ENCODE measurements around the gene SRF.

Gene SRF

DNA sequence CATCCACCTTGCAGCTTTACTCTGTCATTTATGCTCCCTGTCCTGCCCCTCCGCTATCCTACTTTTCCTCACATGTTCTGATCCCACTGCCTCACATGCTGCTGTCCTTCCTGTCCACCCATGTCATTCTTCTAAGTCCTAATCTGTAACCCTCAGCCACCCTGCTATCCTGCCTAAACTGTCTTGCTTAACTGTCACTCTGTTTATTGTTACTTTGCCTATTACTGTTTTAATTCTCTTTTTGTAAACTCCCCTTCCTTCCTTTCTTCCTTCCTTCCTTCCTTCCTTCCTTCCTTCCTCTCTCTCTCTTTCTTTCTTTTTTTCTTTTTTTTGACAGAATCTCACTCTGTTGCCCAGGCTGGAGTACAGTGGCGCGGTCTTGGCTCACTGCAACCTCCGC lies 12.4 kb downstream of the SRF start:
- DNase-seq (ENCODE audit: low spot score), result no peak

DNA sequence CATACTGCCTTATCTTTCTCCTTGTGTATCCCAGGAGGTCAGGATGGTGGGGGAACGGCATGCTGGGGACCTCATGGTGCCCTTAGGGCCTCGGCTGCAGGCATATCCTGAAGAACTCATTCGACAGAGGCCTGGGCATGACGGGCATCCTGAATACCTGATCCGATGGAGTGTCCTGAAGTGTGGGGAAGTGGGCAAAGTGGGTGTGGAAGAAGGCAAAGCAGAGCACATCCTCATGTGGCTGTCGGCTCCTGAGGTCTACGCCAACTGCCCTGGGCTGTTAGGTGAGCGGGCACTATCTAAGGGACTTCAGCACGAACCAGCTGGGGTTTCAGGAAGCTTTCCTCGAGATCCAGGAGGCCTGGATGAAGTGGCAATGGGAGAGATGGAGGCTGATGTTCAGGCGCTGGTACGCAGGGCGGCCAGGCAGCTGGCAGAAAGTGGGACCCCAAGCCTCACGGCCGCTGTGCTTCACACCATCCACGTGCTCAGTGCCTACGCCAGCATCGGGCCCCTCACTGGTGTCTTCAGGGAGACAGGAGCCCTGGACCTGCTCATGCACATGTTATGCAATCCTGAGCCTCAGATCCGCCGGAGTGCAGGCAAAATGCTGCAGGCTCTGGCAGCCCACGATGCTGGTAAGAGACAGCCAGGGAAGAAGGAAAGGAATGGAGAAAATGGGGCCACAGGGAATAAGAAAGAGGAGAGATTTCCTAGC lies 13.4 kb downstream of the SRF start:
- no peak for DNase-seq (ENCODE audit: low spot score)

DNA sequence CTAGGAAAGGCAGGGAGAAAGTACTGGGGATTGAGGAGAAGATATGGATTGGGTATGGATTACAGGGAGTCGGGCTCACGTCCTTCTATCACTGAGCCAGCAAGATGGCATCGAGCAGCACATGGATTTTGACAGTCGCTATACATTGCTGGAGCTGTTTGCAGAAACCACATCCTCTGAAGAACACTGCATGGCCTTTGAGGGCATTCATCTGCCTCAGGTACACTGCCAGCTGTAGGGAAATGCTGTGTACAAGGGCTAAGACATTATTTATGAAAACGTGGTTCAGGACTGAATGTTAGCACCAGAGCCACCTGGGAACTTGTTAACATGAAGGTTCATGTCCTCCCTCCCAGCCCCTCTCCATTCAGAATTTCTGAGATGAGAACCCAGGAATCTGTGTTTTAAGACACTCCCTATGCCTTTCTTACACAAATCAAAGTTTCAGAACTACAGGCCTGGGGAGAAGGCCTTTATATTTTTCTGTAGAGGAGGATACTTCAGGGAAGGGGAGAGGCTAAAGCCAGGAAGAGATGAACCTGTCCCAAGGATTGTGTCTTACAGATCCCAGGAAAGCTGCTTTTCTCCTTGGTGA lies 14.4 kb downstream of the SRF start:
- no peak for DNase-seq (ENCODE audit: low spot score)

DNA sequence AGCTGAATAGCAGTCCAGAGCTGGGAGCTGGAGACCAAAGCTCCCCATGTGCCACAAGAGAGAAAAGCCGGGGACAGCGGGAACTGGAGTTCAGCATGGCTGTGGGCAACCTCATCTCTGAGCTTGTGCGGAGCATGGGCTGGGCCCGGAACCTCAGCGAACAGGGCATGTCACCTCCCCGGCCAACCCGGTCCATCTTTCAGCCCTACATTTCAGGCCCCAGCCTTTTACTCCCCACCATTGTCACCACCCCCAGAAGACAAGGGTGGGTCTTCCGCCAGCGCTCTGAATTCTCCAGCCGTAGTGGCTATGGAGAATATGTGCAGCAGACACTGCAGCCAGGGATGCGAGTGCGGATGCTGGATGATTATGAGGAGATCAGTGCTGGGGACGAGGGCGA lies 14.9 kb downstream of the SRF start:
- no peak for DNase-seq (ENCODE audit: low spot score)

DNA sequence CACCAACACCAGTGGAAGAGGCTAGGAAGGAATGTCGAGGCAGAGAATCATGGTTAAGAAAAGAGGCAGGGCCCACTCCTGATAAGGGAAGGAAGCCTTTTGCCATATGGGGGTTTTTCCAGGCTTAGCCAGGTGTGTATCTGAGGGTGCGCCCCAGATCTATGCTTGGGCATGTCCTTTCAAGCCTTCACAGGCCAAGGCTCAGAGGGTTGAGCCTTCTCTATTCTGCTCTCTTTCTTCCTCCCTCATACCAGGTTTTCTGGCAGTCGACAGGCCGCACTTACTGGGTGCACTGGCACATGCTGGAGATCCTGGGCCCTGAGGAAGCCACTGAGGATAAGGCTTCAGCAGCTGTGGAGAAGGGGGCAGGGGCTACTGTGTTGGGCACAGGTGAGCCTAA lies 15.6 kb downstream of the SRF start:
- no peak for DNase-seq (ENCODE audit: low spot score)

DNA sequence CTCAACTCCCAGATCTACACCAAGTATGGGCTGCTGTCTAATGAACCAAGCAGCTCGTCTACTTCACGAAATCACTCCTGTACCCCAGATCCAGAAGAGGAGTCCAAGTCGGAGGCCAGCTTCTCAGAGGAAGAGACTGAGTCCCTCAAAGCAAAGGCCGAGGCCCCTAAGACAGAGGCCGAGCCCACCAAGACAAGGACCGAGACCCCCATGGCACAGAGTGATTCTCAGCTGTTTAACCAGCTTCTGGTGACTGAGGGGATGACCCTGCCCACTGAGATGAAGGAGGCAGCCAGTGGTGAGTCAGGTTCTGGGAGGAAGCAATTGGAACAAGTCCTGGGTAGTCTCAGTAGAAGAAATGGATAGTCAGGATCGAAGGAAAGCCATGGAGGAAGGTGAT lies 16.8 kb downstream of the SRF start:
- DNase-seq (ENCODE audit: low spot score), result no peak

DNA sequence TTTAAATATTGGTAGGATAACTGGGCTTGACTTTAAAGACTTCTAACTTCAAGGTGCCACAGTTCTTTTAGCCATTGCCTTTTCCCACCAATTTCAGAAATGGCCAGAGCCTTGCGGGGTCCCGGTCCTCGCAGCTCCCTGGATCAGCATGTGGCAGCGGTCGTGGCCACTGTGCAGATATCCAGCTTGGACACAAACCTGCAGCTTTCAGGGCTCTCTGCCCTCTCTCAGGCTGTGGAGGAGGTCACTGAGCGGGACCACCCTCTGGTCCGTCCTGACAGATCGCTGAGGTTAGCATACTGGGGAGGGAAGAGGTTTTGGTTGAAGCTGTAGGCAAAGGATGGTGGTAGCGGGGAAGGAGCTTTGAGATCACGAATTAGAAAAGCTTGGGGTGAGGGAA lies 17.4 kb downstream of the SRF start:
- no peak for DNase-seq (ENCODE audit: low spot score)

DNA sequence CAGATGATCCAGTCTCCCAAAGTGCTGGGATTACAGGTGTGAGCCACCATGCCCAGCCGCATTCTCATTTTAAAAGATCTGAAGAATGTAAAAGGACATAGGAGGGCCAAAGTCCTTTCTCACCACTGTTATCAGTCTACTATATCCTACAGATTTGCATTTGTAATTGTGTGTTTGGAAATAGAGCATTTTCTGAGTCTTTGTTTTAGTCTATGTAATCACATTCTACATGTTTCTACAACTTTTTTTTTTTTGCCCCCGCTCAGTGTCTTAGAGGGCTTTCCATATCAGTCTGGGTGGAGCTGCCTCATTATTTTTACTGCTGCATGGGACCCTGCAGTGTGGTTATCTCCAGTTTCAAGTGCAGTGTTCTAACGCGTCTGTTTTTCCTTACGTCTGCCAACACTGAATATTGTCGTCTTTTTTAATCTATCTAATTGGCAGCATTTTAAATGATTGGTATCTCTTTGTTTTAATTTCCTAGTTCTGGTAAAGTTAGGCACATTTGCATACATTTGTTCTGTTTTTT lies 18.8 kb downstream of the SRF start:
- no peak for DNase-seq (ENCODE audit: low spot score)

DNA sequence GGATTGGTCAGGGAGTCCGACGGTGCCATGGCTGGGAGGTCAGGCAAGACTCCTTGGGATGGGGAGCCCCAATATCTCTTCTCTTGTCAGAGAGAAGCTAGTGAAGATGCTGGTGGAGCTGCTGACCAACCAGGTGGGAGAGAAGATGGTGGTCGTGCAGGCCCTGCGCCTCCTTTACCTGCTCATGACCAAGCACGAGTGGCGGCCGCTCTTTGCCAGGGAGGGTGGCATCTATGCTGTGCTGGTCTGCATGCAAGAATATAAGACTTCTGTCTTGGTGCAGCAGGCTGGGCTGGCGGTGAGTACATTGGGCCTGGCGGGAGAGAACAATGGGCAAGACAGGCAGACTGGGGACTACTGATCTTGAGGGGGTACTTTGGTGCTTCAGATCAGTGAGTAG lies 21.8 kb downstream of the SRF start:
- no peak for DNase-seq (ENCODE audit: low spot score)

DNA sequence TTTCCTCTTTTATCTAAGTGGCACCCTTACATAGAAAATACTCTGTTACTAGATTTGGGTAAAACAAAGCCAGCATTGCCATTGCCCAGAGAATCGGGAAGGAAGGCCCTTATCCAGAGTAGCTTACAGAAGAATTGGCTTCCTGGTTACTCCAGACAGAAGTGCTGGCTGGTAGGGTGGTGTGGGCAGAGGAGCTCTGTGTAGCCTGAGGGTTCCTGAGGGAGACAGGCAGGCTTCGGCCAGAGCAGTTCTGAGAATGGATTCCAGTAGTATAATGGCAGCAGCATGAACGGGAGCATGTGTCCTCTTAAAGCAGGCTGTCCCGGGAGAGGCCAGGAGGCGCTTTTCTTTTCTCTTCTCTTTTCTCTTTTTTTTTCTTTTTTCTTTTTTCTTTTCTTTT lies 22.9 kb downstream of the SRF start:
- no peak for DNase-seq (ENCODE audit: low spot score)

DNA sequence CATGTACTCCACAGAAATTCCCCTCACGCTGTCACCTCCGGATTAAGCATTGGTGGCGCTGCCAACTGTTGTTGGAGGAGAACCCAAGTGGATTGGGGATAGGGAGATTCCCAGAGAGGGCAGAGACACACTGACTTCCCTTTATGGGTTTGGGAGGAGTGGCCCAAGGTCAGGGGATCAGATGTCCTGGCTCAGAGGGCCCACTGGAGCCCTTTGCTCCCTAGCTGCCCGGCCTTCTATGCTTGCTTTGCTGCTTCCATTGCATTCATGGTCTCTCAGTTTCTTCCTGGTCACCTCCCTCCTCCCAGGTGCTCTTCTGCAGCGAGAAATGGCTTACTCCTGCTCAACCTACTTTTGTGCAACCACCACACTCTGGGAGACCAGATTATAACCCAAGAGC lies 25.3 kb downstream of the SRF start:
- no peak for DNase-seq (ENCODE audit: low spot score)

DNA sequence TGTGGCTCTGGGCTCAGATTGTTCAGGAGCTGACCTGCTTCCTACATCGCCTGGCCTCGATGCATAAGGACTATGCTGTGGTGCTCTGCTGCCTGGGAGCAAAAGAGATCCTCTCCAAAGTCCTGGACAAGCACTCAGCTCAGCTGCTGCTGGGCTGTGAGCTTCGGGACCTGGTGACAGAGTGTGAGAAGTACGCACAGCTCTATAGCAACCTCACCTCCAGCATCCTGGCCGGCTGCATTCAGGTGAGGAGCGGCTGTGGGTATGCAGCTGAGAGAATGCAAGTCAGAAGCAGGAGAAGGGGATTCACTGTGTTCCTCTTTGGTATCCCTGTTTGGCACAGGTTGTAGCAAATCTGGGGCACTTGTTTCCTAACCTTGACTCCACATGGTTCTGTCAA lies 28.8 kb downstream of the SRF start:
- no peak for DNase-seq (ENCODE audit: low spot score)

DNA sequence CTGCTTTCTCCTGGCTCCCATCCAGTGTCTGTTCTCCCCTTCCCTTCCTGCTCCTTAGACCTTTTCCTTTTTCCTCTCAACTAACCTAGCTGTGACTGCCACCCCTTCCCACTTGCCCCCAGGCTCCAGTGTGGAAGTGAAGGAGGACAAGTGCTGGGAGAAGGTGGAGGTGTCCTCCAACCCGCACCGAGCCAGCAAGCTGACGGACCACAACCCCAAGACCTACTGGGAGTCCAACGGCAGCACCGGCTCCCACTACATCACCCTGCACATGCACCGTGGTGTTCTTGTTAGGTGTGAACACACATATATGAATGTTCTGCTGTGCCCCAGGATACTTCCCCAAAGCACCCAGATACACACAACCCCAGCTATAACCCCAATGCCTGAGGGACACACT lies 29.5 kb downstream of the SRF start:
- DNase-seq (ENCODE audit: low spot score), result no peak

DNA sequence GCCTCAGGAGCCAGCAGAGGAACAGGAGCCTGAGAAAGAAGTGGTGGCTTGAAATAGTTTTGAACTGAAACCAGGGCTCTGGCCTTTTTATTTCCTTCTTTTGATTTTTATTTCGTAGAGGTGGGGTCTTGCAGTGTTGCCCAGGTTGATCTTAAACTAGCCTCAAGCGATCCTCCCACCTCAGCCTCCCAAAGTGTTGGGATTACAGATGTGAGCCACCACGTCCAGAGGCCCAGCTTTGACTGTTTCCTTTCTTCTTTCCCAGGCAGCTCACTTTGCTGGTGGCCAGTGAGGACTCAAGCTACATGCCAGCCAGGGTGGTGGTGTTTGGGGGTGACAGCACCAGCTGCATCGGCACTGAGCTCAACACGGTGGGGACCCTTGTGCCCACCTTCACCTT lies 31.4 kb downstream of the SRF start:
- DNase-seq (ENCODE audit: low spot score), result no peak

DNA sequence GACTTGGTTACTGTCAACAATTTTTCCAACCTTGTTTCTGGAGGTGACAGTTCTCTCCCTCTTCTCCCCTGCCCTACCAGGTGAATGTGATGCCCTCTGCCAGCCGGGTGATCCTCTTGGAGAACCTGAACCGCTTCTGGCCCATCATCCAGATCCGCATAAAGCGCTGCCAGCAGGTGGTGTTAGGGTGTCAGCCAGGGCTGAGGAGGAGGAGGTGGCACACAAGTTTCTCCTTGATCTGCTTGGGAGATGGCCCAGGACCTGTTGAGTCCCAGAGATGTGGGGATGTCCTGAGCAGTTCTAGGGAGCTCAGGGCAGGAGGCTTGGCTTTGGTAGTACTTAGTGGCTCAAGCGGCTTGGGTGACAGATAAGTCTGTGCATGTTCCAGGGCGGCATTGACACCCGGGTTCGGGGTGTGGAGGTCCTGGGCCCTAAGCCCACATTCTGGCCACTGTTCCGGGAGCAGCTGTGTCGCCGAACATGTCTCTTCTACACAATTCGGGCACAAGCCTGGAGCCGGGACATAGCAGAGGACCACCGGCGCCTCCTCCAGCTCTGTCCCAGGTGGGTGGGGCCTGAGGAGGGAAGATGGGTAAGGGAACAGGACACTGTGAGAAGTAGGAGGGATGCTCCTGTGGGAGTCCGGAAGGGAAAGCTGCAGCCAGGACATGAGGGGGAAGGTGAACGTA lies 32.1 kb downstream of the SRF start:
- no peak for DNase-seq (ENCODE audit: low spot score)

DNA sequence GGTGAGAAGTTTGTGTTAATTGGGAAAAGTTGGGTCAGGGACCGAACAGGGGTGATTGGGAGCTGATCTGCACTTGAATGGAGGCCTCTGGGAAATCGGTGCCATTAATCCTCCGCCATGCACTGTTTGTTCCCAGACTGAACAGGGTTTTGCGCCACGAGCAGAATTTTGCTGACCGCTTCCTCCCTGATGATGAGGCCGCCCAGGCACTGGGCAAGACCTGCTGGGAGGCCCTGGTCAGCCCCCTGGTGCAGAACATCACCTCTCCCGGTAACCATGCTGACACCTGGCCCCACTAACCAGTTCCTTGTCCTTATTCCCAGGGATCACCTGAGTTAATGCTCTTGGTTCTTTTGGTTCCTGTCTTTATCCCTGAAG lies 32.6 kb downstream of the SRF start:
- no peak for DNase-seq (ENCODE audit: low spot score)

DNA sequence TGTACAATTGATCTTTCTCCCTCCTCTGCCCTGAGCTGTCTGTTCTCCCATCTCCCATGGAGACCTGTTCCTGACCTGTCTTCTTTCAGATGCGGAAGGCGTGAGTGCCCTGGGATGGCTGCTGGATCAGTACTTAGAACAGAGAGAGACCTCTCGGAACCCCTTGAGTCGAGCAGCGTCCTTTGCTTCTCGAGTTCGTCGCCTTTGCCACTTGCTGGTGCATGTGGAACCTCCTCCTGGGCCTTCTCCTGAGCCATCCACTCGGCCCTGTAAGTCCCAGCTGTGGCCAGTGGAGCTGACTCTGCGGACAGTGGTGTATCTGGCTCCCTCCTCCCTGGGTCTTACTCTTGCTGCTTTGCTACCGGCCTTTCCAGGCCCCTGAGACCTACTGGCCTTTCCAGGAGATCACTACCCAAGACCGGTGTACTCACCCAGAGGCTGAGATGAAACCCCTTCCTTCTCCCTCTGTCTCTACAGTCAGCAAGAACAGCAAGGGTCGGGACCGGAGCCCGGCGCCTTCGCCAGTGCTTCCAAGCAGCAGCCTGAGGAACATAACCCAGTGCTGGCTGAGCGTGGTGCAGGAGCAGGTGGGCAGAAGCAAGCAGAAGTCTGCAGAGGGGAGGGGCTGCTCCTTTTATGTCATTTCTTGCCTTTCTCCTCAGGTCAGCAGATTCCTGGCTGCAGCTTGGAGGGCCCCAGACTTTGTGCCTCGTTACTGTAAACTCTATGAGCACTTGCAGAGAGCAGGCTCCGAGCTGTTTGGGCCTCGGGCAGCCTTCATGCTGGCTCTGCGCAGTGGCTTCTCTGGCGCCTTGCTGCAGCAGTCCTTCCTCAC lies 33.4 kb downstream of the SRF start:
- no peak for DNase-seq (ENCODE audit: low spot score)

DNA sequence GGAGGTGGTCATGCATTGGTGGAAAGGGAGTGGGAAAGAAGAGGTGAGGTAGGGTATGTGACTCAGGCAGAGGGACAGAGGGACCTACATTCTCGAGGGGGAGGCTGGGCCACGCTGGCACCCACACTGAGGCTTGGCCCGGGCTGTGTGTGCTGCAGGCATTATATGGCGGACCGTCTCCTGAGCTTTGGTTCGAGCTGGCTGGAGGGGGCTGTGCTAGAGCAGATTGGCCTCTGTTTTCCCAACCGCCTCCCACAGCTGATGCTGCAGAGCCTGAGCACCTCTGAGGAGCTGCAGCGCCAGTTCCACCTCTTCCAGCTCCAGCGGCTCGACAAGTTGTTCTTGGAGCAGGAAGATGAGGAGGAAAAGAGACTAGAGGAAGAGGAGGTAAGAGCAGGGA lies 34.8 kb downstream of the SRF start:
- no peak for DNase-seq (ENCODE audit: low spot score)

DNA sequence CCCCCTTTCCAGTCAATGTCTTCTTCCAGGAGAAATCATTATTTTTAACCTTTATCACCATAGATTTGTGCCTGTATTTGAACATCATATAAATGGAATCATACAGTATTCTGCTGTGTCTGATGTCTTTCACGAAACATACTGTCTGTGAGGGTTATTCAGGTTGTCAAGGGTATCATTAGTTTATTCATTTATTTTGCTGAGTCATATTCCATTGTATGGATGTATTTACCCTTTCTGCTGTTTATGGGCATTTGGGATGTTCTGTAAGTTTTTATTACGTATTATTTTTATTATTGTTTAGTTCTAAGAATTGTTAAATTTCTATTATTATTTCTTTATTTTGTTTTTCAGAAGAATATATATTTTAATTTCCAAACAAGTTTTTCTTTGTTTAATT lies 36.2 kb downstream of the SRF start:
- no peak for DNase-seq (ENCODE audit: low spot score)

DNA sequence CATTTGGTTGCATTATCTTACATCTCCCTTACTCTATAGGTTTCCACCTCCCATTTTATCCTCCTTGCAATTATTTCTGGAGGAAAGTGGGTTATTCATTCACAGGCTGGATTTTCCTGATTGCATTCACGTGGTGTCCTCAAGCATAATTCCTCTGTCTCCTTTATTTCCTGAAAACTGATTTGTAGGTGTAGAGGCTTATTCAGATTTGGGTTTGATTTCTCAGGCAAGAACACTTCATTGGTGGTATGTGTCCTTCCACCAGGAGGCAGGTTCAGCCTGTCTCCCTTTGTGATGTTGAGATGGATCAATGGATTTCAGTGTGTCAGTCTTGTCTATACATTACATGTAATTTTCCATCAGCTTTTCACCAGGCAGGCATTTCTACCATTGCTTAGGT lies 40.9 kb downstream of the SRF start:
- DNase-seq (ENCODE audit: low spot score), result no peak

DNA sequence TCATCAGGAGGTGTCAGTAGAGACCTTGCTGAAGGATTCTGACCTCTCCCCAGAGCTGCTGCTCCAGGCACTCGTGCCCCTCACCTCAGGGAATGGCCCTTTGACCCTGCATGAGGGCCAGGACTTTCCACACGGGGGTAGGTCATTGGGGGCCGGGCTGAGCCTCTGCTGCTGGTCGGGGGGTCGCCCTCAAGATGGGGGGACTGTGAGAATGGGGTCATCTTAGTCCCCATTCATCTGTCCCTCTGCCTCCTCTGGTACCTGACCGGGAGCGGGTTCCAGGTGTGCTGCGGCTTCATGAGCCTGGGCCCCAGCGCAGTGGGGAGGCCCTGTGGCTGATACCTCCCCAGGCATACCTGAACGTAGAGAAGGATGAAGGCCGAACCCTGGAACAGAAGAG lies 42.4 kb downstream of the SRF start:
- DNase-seq (ENCODE audit: low spot score), result no peak

DNA sequence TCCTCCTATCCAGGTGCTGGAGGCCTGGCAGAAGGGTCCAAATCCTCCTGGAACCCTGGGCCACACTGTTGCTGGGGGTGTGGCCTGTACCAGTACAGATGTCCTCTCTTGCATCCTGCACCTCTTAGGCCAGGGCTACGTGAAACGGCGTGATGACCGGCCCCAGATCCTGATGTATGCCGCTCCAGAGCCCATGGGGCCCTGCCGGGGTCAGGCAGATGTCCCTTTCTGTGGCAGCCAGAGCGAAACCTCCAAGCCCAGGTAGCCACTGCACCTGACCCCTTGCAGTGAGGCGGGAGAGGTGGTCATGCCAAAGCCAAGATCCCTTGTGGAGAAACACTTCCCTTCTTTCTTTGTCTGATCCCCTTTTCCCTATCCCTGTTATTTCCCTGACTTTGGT lies 44.0 kb downstream of the SRF start:
- no peak for DNase-seq (ENCODE audit: low spot score)

DNA sequence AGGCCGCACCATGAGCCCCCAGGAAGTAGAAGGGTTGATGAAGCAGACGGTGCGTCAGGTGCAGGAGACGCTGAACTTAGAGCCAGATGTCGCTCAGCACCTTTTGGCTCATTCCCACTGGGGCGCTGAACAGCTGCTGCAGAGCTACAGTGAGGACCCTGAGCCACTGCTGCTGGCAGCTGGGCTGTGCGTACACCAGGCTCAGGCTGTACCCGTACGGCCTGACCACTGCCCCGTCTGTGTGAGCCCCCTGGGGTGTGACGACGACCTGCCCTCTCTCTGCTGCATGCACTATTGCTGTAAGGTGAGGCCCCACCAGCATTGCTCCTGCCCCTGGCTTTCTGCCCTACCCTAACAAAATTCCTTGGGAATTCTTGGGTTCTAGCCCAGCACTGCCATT lies 45.1 kb downstream of the SRF start:
- DNase-seq (ENCODE audit: low spot score), result no peak
